WTC11 (cell line): Measurements from ENCODE around the gene SYCP2.

Experiments
- ELF4 ChIP-seq: sonication (generic); formaldehyde crosslinking; IDR thresholded peaks from 2 replicates; pipeline ENCODE4 v1.8.1; 2022; ENCODE audit warnings: low read depth, mild to moderate bottlenecking, moderate library complexity, missing genetic modification reagents
- TCF7 ChIP-seq: sonication (generic); formaldehyde crosslinking; IDR thresholded peaks from 2 replicates; pipeline ENCODE4 v1.8.0; 2022; ENCODE audit warnings: mild to moderate bottlenecking, low read depth, missing genetic modification reagents, moderate library complexity
- ZNF138 ChIP-seq: sonication (generic); formaldehyde crosslinking; conservative IDR thresholded peaks from 2 replicates; pipeline ENCODE4 v1.8.1; 2022; ENCODE audit warnings: mild to moderate bottlenecking, moderate library complexity, missing genetic modification reagents
- TF ChIP-seq, protein P1 (sequence below): sonication (generic); formaldehyde crosslinking; IDR thresholded peaks from 2 replicates; pipeline ENCODE4 v1.8.1; 2023; ENCODE audit warnings: mild to moderate bottlenecking, moderate library complexity, missing genetic modification reagents
- TF ChIP-seq, protein P2 (sequence below): fragments of 200-600 bp; IDR thresholded peaks from 2 replicates; pipeline ENCODE4 v1.8.0; 2022; ENCODE audit warnings: antibody characterized with exemption
- TF ChIP-seq, protein P3 (sequence below): sonication (generic); formaldehyde crosslinking; IDR thresholded peaks from 2 replicates; pipeline ENCODE4 v1.8.0; 2022; ENCODE audit warnings: mild to moderate bottlenecking, missing genetic modification reagents
- TF ChIP-seq, protein P4 (sequence below): sonication (generic); formaldehyde crosslinking; conservative IDR thresholded peaks from 2 replicates; pipeline ENCODE4 v1.8.1; 2022; ENCODE audit warnings: mild to moderate bottlenecking, missing genetic modification reagents
- TF ChIP-seq, protein P5 (sequence below): sonication (generic); formaldehyde crosslinking; IDR thresholded peaks from 2 replicates; pipeline ENCODE4 v1.8.1; 2022; ENCODE audit warnings: low read depth, mild to moderate bottlenecking, moderate library complexity, missing genetic modification reagents, borderline replicate concordance

DNA sequence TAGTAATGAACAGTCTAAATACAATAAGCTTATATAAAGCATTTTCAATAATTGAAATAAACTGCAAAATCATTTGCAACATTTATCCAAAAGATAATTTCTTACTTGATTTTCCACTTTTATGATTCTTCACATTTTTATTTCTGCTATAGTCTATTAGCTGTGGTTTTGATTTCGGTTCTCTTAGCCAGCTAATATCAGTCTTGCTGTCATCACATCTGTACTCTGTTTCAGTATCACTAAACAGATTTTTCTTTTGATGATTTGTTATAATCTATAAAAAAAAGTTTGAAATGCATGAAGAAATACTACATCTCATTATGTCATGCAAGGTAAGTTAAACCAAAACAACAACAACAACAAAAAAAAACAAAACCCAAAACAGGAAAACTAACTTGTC, 53.2 kb downstream of the SYCP2 start:
- TF ChIP-seq ZNF138 (CRISPR knock-in tag) (no peak), ELF4 (CRISPR knock-in tag) (no peak), TCF7 (CRISPR knock-in tag) (no peak)
- TF ChIP-seq, protein P1, sequence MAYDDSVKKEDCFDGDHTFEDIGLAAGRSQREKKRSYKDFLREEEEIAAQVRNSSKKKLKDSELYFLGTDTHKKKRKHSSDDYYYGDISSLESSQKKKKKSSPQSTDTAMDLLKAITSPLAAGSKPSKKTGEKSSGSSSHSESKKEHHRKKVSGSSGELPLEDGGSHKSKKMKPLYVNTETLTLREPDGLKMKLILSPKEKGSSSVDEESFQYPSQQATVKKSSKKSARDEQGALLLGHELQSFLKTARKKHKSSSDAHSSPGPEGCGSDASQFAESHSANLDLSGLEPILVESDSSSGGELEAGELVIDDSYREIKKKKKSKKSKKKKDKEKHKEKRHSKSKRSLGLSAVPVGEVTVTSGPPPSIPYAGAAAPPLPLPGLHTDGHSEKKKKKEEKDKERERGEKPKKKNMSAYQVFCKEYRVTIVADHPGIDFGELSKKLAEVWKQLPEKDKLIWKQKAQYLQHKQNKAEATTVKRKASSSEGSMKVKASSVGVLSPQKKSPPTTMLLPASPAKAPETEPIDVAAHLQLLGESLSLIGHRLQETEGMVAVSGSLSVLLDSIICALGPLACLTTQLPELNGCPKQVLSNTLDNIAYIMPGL (CRISPR knock-in tag): no peak
- TF ChIP-seq, protein P2, sequence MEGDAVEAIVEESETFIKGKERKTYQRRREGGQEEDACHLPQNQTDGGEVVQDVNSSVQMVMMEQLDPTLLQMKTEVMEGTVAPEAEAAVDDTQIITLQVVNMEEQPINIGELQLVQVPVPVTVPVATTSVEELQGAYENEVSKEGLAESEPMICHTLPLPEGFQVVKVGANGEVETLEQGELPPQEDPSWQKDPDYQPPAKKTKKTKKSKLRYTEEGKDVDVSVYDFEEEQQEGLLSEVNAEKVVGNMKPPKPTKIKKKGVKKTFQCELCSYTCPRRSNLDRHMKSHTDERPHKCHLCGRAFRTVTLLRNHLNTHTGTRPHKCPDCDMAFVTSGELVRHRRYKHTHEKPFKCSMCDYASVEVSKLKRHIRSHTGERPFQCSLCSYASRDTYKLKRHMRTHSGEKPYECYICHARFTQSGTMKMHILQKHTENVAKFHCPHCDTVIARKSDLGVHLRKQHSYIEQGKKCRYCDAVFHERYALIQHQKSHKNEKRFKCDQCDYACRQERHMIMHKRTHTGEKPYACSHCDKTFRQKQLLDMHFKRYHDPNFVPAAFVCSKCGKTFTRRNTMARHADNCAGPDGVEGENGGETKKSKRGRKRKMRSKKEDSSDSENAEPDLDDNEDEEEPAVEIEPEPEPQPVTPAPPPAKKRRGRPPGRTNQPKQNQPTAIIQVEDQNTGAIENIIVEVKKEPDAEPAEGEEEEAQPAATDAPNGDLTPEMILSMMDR: no peak
- TF ChIP-seq, protein P3, sequence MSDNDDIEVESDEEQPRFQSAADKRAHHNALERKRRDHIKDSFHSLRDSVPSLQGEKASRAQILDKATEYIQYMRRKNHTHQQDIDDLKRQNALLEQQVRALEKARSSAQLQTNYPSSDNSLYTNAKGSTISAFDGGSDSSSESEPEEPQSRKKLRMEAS (CRISPR knock-in tag): no peak
- TF ChIP-seq, protein P4, sequence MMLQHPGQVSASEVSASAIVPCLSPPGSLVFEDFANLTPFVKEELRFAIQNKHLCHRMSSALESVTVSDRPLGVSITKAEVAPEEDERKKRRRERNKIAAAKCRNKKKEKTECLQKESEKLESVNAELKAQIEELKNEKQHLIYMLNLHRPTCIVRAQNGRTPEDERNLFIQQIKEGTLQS (CRISPR knock-in tag): no peak
- TF ChIP-seq, protein P5, sequence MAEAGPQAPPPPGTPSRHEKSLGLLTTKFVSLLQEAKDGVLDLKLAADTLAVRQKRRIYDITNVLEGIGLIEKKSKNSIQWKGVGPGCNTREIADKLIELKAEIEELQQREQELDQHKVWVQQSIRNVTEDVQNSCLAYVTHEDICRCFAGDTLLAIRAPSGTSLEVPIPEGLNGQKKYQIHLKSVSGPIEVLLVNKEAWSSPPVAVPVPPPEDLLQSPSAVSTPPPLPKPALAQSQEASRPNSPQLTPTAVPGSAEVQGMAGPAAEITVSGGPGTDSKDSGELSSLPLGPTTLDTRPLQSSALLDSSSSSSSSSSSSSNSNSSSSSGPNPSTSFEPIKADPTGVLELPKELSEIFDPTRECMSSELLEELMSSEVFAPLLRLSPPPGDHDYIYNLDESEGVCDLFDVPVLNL: no peak
